Upper lobe of right lung (tissue), 1 donor: ENCODE results near the gene PANX1. TPM values are rescaled to one million over a fixed set of nuclear protein-coding genes. Genes with fewer than 3 reads are reported as not detected.

Experiments
- ATAC-seq: fragments of 200-7000 bp; cut with Tn5 transposase; one replicate; pipeline ENCODE4 v1.9.1; 2020; ENCODE audit warnings: mild to moderate bottlenecking, moderate library complexity
- DNase-seq: peaks from one replicate; pipeline ENCODE4 v3.0.0-alpha.2; 2020
- H3K27ac ChIP-seq: fragments of 200-600 bp; one replicate; pipeline ENCODE4 v1.8.0; 2022
- H3K27me3 ChIP-seq: fragments of 200-600 bp; one replicate; pipeline ENCODE4 v1.8.0; 2022; ENCODE audit warnings: mild to moderate bottlenecking
- H3K36me3 ChIP-seq: fragments of 200-600 bp; one replicate; pipeline ENCODE4 v1.8.0; 2022
- H3K4me1 ChIP-seq: fragments of 200-600 bp; one replicate; pipeline ENCODE4 v1.8.0; 2022
- H3K4me3 ChIP-seq: fragments of 200-600 bp; one replicate; pipeline ENCODE4 v1.8.0; 2022; ENCODE audit warnings: mild to moderate bottlenecking
- H3K9me3 ChIP-seq: fragments of 200-600 bp; one replicate; pipeline ENCODE4 v1.8.0; 2022
- intact Hi-C: fragments of 100-400 bp; cut with DNase I; formaldehyde crosslinking; loops from one replicate; pipeline ENCODE4 v1.11.0; 2022
- total RNA-seq: library from RNA; stranded (reverse); fragmentation: NEBNext Ultra II Directional; extraction: Animal tissue kit (Norgen Biotek cat#: 25700); gene quantifications from one replicate; pipeline ENCODE4 v1.2.1, GENCODE V29; 2021
- TF ChIP-seq, protein P1 (sequence below): fragments of 200-600 bp; IDR thresholded peaks from one replicate; pipeline ENCODE4 v1.8.0; 2022; ENCODE audit warnings: antibody characterized with exemption
- donor health status: DM: no; HTN: yes; CAD: no; lungs with severe emphysema.

Gene PANX1
- total RNA-seq, 1 donor from 2014 or later = 20.0 TPM

DNA sequence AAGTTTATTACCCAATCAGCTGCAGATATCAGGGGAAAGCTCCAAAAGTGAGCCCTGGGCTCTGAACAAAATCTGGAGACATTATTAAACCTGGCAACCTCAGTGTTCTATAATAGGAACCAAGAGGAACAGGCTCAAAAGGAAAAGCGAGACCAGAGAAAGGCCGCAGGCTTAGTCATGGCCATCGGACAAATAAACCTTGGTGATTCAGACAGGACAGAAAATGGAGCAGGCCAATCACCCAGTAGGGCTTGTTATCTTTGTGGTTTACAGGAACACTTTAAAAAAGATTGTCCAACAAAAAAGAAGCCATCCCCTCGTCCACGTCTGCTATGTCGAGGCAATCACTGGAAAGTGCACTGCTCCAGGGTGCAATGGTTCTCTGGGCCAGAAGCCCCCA lies 7.7 kb upstream of the PANX1 start:
- ATAC-seq (no peak), DNase-seq (no peak)
- H3K36me3 ChIP-seq = no peaks in the 10 kb centered on the region
- no peak overlapping the region for H3K4me3 ChIP-seq
- no peaks in the 10 kb centered on the region for H3K9me3 ChIP-seq
- no peak overlapping the region for H3K27ac ChIP-seq
- no peaks in the 10 kb centered on the region for H3K4me1 ChIP-seq
- no peaks in the 10 kb centered on the region for H3K27me3 ChIP-seq
- intact Hi-C loops = no loop called here
- TF ChIP-seq, protein P1, sequence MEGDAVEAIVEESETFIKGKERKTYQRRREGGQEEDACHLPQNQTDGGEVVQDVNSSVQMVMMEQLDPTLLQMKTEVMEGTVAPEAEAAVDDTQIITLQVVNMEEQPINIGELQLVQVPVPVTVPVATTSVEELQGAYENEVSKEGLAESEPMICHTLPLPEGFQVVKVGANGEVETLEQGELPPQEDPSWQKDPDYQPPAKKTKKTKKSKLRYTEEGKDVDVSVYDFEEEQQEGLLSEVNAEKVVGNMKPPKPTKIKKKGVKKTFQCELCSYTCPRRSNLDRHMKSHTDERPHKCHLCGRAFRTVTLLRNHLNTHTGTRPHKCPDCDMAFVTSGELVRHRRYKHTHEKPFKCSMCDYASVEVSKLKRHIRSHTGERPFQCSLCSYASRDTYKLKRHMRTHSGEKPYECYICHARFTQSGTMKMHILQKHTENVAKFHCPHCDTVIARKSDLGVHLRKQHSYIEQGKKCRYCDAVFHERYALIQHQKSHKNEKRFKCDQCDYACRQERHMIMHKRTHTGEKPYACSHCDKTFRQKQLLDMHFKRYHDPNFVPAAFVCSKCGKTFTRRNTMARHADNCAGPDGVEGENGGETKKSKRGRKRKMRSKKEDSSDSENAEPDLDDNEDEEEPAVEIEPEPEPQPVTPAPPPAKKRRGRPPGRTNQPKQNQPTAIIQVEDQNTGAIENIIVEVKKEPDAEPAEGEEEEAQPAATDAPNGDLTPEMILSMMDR = no peak

DNA sequence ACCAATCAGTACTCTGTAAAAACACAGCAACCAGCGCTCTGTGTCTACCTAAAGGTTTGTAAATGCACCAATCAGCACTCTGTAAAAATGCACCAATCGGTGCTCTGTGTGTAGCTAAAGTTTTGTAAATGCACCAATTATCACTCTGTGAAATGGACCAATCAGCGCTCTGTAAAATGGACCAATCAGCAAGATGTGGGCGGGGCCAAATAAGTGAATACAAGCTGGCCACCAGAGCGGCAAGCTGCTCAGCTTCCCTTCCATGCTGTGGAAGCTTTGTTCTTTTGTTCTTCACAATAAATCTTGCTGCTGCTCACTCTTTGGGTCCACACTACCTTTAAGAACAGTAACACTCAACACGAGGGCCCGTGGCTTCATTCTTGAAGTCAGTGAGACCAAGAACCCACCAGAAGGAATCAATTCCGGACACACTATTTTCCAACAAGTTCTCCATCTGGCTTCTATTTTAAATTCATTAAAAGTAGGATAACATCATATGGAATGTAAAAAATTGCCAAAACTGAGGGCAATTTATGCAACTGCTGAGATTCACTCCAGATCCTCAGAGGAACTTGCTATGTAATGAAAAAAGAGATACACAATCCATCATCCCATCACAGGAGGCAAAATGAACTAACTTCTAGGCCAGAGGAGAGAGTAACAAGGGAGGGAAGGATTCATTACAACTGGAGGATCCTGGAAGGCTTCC lies 3.1 kb upstream of the PANX1 start:
- DNase-seq = no peak
- ATAC-seq = no peak

DNA sequence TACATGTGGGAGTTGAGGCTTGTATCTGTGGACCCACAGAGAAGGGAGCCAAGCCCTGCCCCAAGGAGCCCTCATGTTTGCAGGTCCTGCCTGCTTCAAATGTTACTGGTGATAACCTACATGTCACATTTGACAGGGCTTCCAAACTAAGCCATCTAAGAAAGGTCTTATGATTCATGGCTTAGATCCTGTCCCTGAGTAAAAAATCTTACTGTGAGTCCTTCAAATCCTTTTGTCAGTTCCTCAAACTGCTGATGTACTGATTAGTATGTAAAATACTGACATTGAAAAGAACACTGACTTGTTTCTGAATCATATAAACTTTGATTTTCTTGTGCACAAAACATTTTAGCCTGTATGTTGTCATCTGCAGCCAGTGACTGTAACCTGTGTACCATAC lies 1.0 kb upstream of the PANX1 start:
- intact Hi-C loops = no loop called here

More for the DNA sequence above, 3.1 kb upstream of the PANX1 start:
- H3K9me3 ChIP-seq = no peaks in the 10 kb centered on the region
- intact Hi-C loops = no loop called here
- no peaks in the 10 kb centered on the region for H3K27me3 ChIP-seq
- H3K36me3 ChIP-seq = no peaks in the 10 kb centered on the region
- peaks cover 16% of the 10 kb centered on the region for H3K4me1 ChIP-seq
- TF ChIP-seq, protein P1 = no peak
- no peak overlapping the region for H3K4me3 ChIP-seq
- no peak overlapping the region for H3K27ac ChIP-seq

DNA sequence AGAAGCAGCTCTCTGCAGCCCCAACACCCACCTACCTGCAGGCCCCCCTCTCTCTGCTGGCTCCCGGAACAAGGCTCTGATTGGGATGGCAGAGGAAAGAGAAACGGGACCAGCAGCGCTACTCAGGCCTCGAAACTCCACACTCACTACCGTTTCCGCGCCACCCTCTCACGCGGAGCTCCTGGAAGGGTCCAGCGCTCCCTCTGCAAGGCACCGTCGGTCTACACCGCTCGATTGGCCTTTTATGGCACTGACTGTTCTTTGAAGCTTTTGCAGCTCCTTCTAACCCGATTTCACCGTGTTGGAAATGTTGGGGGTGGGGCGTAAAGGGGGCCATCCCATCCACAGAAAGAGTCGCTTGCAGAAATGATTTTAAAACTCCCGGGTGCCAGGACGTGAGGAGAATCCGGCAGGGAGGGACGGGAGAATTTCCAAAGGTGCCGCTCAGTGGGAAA lies 323 bp upstream of the PANX1 start:
- peak overlapping the region; percentile 96 for H3K27ac ChIP-seq
- peak overlapping the region; percentile 96 for H3K4me3 ChIP-seq
- peaks cover 41% of the 10 kb centered on the region for H3K4me1 ChIP-seq
- no peaks in the 10 kb centered on the region for H3K27me3 ChIP-seq
- intact Hi-C loops = no loop called here
- ATAC-seq (peak; percentile 22), DNase-seq (no peak)
- H3K36me3 ChIP-seq = no peaks in the 10 kb centered on the region
- TF ChIP-seq, protein P1 = no peak
- no peaks in the 10 kb centered on the region for H3K9me3 ChIP-seq

More for the DNA sequence above, 1.0 kb upstream of the PANX1 start:
- no peak for ATAC-seq
- TF ChIP-seq, protein P1 = no peak
- Histone ChIP-seq H3K36me3 (no peaks in the 10 kb centered on the region), H3K27ac (peak overlapping the region; percentile 96), H3K4me3 (peak overlapping the region; percentile 96), H3K9me3 (no peaks in the 10 kb centered on the region), H3K27me3 (no peaks in the 10 kb centered on the region), H3K4me1 (peaks cover 36% of the 10 kb centered on the region)
- DNase-seq = no peak

DNA sequence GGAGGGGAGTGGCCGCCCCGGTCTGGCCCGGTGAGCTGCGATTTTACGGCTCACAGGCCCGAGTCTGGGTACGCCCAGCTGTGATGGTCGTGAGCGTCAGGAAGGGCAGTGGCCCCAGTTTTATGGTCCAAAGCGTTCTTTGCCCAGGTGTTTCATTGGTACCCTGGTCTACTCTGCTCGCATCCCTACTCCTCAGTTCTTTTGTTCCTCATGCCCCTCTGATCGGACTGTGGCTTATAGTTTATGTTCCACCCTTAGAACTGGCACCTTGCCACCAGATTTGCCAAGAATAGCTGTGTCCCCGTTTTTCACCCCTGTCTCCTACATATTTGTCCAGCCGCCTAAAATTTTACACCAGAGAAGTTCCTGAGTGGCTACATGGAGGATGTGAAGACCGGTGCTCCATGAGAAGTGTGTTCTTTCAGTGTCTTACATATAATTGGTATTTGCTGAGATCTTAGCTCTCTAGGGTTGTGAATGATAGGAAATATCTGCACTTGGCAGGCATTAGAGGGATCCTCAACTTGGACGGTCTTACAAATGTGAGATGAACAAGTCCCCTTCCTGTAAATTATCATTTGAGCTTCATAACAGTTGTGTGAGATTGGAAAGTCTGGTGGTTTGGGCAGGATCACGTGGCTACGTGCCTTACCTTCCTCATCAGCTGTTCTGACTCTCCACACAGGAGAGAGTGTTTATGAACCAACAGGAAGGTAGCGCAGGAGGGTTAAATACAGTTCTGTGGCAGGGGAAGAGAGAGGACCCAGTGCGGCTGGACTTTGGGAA lies 1.1 kb downstream of the PANX1 start:
- no peak for DNase-seq
- TF ChIP-seq, protein P1 = no peak
- intact Hi-C loops = no loop called here
- no peaks in the 10 kb centered on the region for H3K36me3 ChIP-seq
- H3K4me3 ChIP-seq = peak overlapping the region; percentile 96
- H3K4me1 ChIP-seq = peaks cover 48% of the 10 kb centered on the region
- H3K27ac ChIP-seq = peak overlapping the region; percentile 96
- ATAC-seq = no peak
- H3K9me3 ChIP-seq = no peaks in the 10 kb centered on the region
- no peaks in the 10 kb centered on the region for H3K27me3 ChIP-seq
